ENCODE measurements around the gene CCDC43. TPM values are rescaled to one million over a fixed set of nuclear protein-coding genes. Genes with fewer than 3 reads are reported as not detected.
A peak's percentile ranks its signal among the peaks of the same experiment; 100 is the strongest.

CCDC43 gene
- total and polyA plus RNA-seq, 9 donors = 25.6 to 36.3 (median 31.0) TPM

DNA sequence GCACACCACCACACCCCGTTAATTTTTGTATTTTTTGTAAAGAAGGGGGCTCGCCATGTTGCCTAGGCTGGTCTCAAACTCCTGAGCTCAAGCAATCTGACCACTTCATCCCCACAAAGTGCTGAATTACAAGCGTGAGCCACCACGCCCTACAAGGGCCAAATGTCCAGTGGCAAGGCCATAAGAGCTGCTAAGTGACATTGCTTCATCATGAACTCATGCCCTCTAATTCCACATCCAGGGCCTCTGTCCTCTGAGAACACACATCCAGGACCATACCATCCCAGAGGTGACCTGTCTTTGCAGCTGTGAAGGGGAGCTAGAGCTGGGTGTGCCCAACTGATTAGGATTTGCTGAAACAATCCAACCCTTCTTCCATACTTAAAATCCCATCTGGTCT lies 58.9 kb downstream of the CCDC43 start:
- no peaks in the 10 kb centered on the region for H3K27me3 ChIP-seq (ENCODE audit: control insufficient read depth, insufficient read depth, low read length)
- no peak overlapping the region for H3K4me3 ChIP-seq (ENCODE audit: low read length)
- 74% methylated on average over 3 of the region's 4 CpGs for WGBS (ENCODE audit: insufficient coverage)
- no peak overlapping the region for H3K27ac ChIP-seq (ENCODE audit: low read length)
- DNase-seq = no peak
- no peaks in the 10 kb centered on the region for H3K9me3 ChIP-seq (replicated peaks; ENCODE audit: control insufficient read depth, low read depth, low read length)
- H3K36me3 ChIP-seq (ENCODE audit: control insufficient read depth, insufficient read depth, low read length) = no peaks in the 10 kb centered on the region
- H3K4me1 ChIP-seq (ENCODE audit: control insufficient read depth, insufficient read depth, low read length) = peaks cover 25% of the 10 kb centered on the region

DNA sequence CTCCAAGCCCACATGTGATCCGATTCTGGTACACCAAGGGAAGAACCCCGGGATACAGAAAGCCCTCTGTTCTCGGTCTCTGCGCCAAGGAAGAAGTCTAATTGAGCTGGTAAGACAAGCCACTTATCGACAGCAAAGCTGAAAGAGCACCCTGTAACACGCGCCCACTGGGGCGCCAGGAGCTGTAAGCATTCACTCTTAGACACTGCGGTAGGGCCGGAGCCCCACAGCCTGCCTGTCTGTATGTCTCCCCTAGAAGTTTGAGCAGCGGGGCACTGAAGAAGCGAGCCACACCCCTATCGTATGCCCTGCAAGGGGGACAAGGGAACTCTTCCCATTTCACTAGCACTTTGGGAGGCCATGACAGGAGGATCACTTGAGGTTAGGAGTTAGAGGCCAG lies 60.3 kb downstream of the CCDC43 start:
- H3K27ac ChIP-seq (ENCODE audit: low read length) = no peak overlapping the region

DNA sequence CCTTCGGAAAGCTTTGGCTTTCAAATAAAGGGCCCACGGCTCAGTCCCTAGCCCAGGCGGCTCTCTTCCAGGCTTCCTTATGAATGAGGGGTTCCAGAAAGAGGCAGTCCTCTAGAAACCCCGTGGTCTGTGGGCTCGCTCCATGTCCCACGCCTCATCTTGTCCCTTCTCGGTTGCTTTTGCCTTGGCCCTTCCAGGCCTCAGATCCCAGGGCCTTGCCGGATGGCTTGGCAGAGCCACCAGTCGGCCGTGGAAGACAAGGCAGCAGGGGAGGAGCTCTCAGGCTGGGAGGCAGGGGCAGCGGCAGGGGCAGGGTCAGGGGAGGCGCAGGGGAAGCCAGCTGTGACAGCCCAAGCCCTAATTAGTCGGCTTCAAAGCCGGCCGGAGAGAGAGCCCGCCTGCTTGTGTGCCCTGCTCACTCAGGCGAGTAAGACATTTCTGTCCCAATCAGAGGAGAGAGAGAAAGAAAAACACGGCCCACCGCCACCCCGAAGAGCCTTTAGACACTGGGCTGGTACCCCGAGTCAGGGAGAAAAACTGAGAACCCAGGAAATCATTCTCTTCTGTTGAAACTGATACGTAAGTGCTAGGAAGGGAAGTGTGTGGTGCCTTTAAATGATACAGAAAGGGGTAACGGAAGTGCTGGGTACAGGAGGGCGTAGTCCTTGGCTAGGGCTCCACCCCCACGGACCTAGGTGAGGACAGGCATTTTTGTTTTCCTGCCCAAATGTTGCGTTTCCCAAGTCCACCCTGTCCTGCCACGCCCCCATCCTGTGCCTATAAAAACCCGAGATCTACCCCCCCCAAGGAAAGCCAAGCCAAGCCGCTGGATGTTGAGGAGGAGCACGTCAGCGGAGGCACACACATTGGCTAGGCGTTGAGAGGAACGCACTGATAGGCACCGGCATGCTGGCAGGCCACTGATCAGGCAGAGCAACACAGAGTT lies 61.1 kb downstream of the CCDC43 start:
- peak overlapping the region; percentile 47 for H3K27ac ChIP-seq (ENCODE audit: low read length)
- peak; percentile 60 for DNase-seq
- H3K36me3 ChIP-seq (ENCODE audit: control insufficient read depth, insufficient read depth, low read length) = no peaks in the 10 kb centered on the region
- H3K27me3 ChIP-seq (ENCODE audit: control insufficient read depth, insufficient read depth, low read length) = no peaks in the 10 kb centered on the region
- H3K4me1 ChIP-seq (ENCODE audit: control insufficient read depth, insufficient read depth, low read length) = peaks cover 25% of the 10 kb centered on the region
- H3K9me3 ChIP-seq (replicated peaks; ENCODE audit: control insufficient read depth, low read depth, low read length) = no peaks in the 10 kb centered on the region
- 54% methylated on average over 29 of the region's 34 CpGs for WGBS (ENCODE audit: insufficient coverage)
- H3K4me3 ChIP-seq (ENCODE audit: low read length) = no peak overlapping the region

More for the DNA sequence above, 60.3 kb downstream of the CCDC43 start:
- 89% methylated on average over 12 of the region's 13 CpGs for WGBS (ENCODE audit: insufficient coverage)
- Histone ChIP-seq H3K36me3 (ENCODE audit: control insufficient read depth, insufficient read depth, low read length) (no peaks in the 10 kb centered on the region), H3K27me3 (ENCODE audit: control insufficient read depth, insufficient read depth, low read length) (no peaks in the 10 kb centered on the region), H3K4me1 (ENCODE audit: control insufficient read depth, insufficient read depth, low read length) (peaks cover 25% of the 10 kb centered on the region), H3K9me3 (replicated peaks; ENCODE audit: control insufficient read depth, low read depth, low read length) (no peaks in the 10 kb centered on the region), H3K4me3 (ENCODE audit: low read length) (no peak overlapping the region)
- no peak for DNase-seq

DNA sequence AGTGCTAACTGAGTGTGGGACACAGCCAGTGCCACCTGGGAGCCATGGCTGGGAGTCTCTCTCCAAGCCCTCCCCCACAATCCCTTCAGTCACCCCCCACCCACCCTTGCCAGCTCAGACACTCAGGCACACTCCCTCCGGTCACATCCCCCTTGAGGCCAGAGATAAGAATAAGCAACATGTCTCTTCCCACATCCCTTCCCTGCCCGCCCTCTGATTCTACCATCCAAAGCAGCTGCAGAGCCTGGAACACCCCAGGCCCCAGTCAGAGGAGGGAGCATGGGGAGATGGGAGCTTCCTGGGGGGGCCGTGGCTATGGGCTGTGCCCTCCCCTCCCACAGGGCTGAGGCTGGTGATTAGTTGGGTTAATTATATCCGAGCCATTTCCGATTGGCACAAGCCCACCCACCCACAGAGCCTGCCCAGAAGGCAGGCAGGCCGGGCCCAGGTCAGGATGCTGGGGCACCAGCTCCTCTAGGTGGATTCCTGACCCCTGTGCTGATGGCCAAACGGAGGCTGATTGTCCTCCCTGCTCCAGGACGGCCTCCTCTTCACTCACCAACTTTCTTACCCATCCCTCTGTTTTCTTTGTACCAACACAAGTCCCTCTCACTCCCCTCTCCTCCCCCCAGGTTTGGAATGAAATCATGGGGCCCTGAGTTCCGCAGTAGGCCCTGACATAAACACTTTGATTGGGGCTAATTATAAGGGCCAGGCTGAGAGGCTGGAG lies 61.9 kb downstream of the CCDC43 start:
- H3K27me3 ChIP-seq (ENCODE audit: control insufficient read depth, insufficient read depth, low read length) = no peaks in the 10 kb centered on the region
- H3K9me3 ChIP-seq (replicated peaks; ENCODE audit: control insufficient read depth, low read depth, low read length) = no peaks in the 10 kb centered on the region
- WGBS (ENCODE audit: insufficient coverage) = 73% methylated on average over 4 of the region's 9 CpGs
- DNase-seq = no peak
- no peak overlapping the region for H3K27ac ChIP-seq (ENCODE audit: low read length)
- no peaks in the 10 kb centered on the region for H3K36me3 ChIP-seq (ENCODE audit: control insufficient read depth, insufficient read depth, low read length)
- H3K4me3 ChIP-seq (ENCODE audit: low read length) = no peak overlapping the region
- peaks cover 25% of the 10 kb centered on the region for H3K4me1 ChIP-seq (ENCODE audit: control insufficient read depth, insufficient read depth, low read length)

Other genes with a start within 250 kb of the CCDC43 start
- 24.0 TPM for gene GPATCH8, start 186.4 kb downstream of the CCDC43 start, total RNA-seq
- 10 to 100 TPM; 24.2 to 35.8 (median 26.8) TPM for gene GPATCH8, start 186.4 kb downstream of the CCDC43 start, polyA plus RNA-seq (ENCODE audit: insufficient read depth in 1 of 8, insufficient read length in 8 of 8, low replicate concordance in 1 of 8)
- gene FZD2, start 132.3 kb downstream of the CCDC43 start, total RNA-seq = 6.8 TPM
- gene FZD2, start 132.3 kb downstream of the CCDC43 start, polyA plus RNA-seq (ENCODE audit: insufficient read depth in 1 of 8, insufficient read length in 8 of 8, low replicate concordance in 1 of 8) = 10 to 100 TPM; 18.0 to 30.4 (median 26.1) TPM
- 0.27 TPM for gene MEIOC, start 33.3 kb downstream of the CCDC43 start, total RNA-seq
- 1 to 10 TPM in 6 of 8 donors, under 1 TPM in 2; 0.93 to 1.8 (median 1.5) TPM for gene MEIOC, start 33.3 kb downstream of the CCDC43 start, polyA plus RNA-seq (ENCODE audit: insufficient read depth in 1 of 8, insufficient read length in 8 of 8, low replicate concordance in 1 of 8)
- 4.1 TPM for gene DBF4B, start 18.9 kb upstream of the CCDC43 start, total RNA-seq
- 10 to 100 TPM in 2 of 8 donors, 1 to 10 TPM in 6; 6.0 to 11.3 (median 7.8) TPM for gene DBF4B, start 18.9 kb upstream of the CCDC43 start, polyA plus RNA-seq (ENCODE audit: insufficient read depth in 1 of 8, insufficient read length in 8 of 8, low replicate concordance in 1 of 8)
- 1.3 TPM for gene ADAM11, start 69.2 kb upstream of the CCDC43 start, total RNA-seq
- gene ADAM11, start 69.2 kb upstream of the CCDC43 start, polyA plus RNA-seq (ENCODE audit: insufficient read depth in 1 of 8, insufficient read length in 8 of 8, low replicate concordance in 1 of 8) = 1 to 10 TPM; 1.8 to 4.3 (median 2.3) TPM
- gene GJC1, start 140.5 kb upstream of the CCDC43 start, total RNA-seq = 22.1 TPM
- 10 to 100 TPM; 19.3 to 35.4 (median 24.3) TPM for gene GJC1, start 140.5 kb upstream of the CCDC43 start, polyA plus RNA-seq (ENCODE audit: insufficient read depth in 1 of 8, insufficient read length in 8 of 8, low replicate concordance in 1 of 8)
- 6.6 TPM for gene HIGD1B, start 158.1 kb upstream of the CCDC43 start, total RNA-seq
- gene HIGD1B, start 158.1 kb upstream of the CCDC43 start, polyA plus RNA-seq (ENCODE audit: insufficient read depth in 1 of 8, insufficient read length in 8 of 8, low replicate concordance in 1 of 8) = 1 to 10 TPM; 3.4 to 5.8 (median 4.1) TPM
- 53.4 TPM for gene EFTUD2, start 209.7 kb upstream of the CCDC43 start, total RNA-seq
- gene EFTUD2, start 209.7 kb upstream of the CCDC43 start, polyA plus RNA-seq (ENCODE audit: insufficient read depth in 1 of 8, insufficient read length in 8 of 8, low replicate concordance in 1 of 8) = 10 to 100 TPM; 59.2 to 76.4 (median 68.8) TPM
- 0.35 TPM for gene GFAP, start 225.7 kb upstream of the CCDC43 start, total RNA-seq
- gene GFAP, start 225.7 kb upstream of the CCDC43 start, polyA plus RNA-seq (ENCODE audit: insufficient read depth in 1 of 8, insufficient read length in 8 of 8, low replicate concordance in 1 of 8) = 1 to 10 TPM in 1 of 8 donors, under 1 TPM in 7; 0.12 to 1.1 (median 0.24) TPM

Data from muscle of leg (tissue), 11 donors.